Suppressor macrophage treated with lipopolysaccharide for 1 hour (primary cell): ENCODE measurements around the gene TMEM14A.
A peak's percentile ranks its signal among the peaks of the same experiment; 100 is the strongest.
"Not testable (repeated sequence)": the region's sequence is repeated elsewhere in the genome, so short reads cannot be mapped to it uniquely, and the experiment has no call there.

Experiments
- DNase-seq, 3 donors: peaks; one replicate each; pipeline ENCODE4 v3.0.0-alpha.2; 2020 to 2022

TMEM14A gene, protein sequence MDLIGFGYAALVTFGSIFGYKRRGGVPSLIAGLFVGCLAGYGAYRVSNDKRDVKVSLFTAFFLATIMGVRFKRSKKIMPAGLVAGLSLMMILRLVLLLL

DNA sequence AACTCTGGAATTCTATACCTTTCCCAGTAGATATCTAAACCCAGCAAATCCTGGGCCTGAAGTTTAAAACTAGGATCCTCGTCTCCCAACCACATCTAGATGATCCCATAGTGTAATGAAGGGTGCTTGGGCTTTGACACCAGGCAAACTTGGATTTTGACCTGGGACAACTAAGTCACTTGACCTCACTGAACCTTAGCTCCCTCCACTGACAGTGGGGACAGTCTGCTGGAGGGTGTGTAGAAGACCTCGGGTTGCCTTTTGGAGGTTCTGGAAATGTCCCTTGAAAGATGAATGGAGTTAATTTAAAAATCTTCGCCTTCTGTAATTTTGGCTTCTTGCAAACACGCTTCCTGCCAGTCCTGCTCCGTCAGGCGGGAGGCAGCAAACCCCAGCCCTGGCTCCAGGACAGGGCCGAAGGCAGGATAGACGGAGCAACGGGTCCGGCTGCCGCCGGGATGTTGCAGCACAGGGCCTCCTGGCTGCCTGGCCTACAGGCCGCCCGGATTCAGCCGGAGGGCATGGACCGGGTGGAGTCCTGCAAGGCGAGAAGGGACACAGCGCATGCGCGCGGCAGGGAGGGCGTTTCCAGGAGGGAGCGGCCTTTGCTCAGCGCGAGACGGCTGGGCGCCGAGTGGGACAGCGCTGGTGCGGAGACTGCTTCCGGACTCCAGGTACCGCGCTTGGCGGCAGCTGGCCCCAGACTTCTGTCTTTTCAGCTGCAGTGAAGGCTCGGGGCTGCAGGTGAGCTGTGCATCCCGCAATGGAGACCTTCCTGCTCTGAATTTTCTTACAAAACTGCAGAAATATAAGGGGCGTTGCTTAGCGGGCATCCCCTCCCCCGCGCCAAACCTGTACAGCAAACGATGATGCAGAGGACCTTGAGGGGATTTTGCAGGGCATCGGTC, at the start of gene TMEM14A:
Gene TMEM14A, plus strand, starts transcription at position 612 of the 908 bp plus-strand sequence. CDS start 5,990 bp downstream, outside the sequence.
- peak; percentile 89 to 95 (median 92) for DNase-seq

DNA sequence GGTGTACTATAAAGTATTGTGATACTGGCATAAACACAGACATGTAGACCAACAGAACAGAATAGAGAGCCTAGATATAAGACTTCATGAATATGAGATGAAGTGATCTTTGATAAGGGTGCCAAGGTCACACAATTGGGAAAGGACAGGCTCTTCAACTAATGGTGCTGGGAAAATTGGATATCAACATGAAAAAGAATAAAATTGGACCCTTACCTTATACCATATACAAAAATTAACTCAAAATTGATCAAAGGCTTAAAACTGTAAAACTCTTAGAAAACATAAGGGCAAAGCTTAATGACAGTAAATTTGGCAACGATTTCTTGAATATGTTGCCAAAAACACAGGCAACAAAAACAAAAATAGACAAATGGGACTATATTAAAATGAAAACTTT, 49.3 kb upstream of the TMEM14A start:
- DNase-seq, result no peak

DNA sequence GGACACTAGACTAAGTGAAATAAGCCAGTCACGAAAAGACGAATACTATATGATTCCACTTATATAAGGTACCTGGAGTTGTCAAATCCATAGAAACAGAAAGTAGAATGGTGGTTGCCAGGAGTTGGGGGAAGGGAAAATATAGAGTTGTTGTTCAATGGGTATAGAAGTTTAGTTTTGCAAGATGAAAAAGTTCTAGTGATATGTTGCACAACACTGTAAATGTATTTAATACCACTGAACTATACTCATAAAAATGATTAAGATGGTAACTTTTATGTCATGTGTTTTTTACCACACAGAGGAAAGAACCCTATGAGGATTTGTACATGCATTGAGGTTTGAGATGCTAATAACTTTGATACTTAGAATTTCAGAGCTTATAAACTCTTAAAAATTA, 48.1 kb upstream of the TMEM14A start:
- no peak for DNase-seq

DNA sequence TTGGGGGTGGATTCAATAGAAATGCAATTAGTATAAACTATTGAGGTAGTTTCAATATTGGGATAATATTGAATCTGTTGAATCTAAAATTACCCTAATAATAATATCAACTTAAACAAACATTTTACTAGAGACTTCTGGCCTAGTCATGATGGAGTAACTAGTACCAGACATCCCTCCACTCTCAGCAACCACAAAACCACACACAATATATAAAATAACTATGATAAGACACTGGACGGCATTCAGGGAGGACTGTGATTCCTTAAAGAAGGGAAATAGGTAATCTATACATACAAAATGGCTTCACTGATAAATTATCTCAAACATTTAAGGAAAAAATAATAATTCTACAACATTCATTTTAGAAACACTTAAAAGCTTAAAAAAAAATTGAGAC, 38.9 kb upstream of the TMEM14A start:
- DNase-seq, result no peak

DNA sequence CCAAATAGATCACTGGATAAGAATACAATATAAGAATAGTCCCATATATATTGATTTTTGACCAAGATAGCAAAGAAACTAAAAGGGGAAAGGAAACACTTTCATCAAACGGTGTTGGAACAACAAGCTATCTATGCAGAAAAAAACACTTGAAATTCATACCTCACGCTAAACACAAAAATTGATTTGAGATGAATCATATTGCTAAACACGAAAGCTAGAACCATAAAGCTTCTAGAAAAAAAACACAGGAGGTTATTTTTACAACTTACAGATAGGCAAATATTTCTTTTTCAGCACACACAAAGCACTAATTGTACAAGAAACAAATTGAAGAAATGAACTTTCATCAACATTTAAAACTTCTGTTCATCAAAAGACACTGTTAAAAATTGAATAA, 36.7 kb upstream of the TMEM14A start:
- DNase-seq, result no peak

DNA sequence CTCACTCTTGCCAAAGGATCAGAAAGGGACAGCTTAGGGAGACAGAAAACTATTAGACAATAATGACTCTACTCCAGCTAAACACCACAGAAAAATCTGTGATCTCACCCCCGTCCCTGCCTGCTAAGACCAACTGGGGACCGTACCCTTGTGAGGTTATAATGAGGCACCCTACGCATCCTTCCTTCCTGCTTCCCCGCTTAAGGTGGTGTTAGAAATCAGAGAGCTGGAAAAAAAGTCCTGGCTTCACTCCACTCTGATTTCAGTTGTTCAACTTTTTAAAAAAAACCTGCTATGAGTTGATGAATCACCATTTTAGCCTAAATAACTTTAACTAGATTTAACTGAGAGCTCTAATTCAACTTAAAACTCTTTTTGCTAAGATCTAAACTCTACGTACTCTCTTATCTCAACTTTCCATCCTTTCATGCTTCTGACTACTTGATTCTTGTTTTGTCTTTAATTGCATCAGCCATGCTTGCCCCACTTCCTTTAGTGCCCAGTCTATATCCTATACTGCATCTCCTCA, 35.8 kb upstream of the TMEM14A start:
- DNase-seq, result no peak

DNA sequence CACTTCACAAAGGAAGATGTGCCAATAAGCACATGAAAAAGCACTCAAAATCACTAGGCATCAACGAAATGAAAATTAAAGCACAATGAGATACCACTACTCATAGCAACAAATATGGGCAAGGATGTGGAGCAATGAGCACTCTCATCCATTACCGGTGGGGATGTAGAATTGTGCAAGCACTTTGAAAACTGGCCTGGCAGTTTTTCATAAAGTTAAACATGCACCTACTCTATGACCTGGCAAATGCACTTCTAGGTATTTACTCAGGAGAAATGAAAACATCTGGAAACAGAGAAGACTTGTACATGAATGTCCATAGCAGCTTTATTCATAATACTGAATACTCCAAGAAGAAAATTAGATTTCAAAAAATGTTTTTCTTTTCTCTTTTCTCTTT, 34.1 kb upstream of the TMEM14A start:
- DNase-seq, result no peak

DNA sequence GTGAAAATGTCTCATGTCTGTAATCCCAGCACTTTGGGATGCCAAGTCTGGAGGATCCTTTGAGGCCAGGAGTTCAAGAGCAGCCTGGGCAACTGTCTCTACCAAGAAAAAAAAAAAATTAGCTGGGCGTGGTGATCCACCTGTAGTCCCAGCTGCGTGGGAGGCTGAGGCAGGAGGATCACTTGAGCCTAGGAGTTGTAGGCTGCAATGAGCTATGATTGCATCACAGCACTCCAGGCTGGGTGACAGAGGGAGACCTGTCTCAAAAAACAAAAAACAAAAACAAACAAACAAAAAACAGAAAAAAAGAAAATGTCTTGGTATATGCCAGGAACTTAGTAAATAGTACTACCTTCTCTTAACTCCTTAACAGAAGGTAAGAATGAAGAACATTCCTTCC, 31.4 kb upstream of the TMEM14A start:
- no peak for DNase-seq

DNA sequence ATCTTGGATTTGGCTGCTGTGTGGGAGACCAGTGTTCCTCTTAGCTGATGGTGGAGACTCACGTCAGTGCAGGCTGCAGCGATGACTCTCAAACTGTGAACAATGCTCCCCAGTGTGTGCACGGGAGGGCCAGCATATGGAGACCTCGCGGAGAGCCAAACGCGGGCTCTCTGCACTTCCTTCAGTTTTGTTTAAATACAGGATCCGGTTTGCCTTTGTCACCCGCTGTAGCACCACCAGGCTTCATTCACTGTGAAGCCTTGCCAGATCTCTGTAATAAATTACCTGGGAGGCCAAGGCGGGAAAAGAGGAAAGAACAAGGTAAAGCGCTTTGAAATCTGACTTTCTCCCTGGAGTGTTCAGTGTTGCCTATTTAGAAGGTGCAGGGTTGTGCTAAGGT, 30.7 kb upstream of the TMEM14A start:
- peak; percentile 24 to 54 (median 48) for DNase-seq

DNA sequence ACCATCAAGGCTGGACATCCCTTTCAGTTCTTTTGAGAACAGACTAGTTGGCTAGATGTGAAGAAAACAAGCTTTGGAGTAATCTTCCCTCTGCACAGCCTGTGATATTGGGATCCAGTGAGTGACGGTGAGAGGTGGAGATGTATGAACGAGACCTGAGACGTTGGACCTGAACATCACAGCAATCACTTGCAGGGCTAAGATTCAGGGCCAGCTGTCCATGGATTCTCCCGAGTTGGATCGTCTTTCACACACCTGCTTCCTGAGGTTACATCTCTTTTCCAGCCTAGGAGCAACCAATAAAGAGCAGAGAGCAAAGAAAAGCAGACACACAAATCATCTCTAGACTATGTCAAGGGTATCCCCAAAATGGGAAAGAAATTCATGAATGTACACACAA, 30.0 kb upstream of the TMEM14A start:
- no peak for DNase-seq

DNA sequence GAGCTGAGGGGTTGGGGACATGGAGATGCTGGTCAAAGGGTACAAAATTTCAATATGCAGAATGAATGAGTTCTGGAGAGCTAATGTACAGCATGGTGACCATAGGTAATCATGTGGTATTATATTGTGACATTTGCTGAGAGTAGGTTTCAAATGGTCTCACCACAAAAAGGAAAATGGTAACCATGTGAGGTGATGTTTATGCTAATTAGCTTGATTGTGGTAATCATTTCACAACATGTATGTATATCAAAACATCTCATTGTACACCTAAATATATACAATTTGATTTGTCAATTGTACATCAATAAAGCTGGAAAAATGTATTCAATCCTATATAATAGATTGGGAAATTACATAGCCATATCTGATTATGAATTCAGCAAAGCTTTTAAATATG, 29.5 kb upstream of the TMEM14A start:
- peak in 1 of 3 donors; percentile 33 for DNase-seq

DNA sequence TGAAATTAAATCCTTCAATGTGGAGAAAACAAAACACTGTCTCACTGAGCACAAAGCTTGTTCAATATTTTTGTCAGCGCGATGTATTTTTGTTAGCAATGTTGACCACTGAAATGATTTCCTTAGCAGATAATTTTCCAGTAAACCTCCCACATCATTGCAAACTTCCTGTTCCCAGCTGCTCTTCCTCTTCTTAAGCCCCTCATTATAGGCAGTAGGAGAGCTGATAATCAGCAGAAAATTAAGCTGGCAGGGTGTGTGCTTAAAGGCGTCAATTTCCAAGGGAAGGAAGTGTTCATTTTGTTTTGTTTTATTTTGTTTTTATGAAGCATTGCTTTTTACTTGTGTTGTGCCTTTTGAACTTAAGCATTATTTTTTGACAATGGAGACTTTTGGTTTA, 29.1 kb upstream of the TMEM14A start:
- peak; percentile 46 to 73 (median 60) for DNase-seq

DNA sequence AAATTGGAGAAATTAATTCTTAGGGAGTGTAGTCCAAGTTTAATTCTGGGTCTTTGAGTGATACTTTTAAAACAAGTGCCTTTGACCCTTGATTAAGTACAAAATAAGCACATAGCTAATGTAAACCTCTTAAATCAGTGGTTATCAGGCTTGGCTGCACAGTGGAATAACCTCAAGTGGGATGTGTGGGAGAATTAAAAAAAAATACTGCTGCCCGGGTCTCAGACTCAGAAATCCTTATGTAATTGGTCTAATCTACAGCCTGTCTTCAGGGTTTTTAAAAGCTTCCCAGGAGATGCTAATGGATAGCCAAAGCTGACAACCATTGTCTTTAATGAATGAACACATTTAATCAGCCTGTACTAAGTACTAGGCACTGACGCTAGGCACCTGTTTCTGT, 28.5 kb upstream of the TMEM14A start:
- DNase-seq, result no peak

DNA sequence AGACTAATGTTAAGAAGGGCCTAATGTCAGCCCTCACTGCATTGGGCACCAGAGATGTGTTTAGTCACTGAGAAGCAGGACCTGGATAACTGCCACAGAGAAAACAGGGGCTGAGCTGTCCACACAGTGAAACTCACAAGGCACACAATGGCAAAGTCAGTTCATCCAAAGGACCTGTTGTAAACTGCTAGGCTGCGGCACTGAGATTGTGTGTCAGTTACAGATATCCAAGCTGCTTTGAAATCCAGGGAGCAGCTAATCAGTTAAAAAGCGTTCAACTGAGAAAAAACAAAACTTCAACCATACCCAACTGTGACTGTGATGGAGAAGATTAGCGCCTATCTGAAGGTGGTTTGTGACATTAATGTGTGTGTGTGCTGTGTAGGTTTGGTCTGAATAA, 27.8 kb upstream of the TMEM14A start:
- no peak for DNase-seq

DNA sequence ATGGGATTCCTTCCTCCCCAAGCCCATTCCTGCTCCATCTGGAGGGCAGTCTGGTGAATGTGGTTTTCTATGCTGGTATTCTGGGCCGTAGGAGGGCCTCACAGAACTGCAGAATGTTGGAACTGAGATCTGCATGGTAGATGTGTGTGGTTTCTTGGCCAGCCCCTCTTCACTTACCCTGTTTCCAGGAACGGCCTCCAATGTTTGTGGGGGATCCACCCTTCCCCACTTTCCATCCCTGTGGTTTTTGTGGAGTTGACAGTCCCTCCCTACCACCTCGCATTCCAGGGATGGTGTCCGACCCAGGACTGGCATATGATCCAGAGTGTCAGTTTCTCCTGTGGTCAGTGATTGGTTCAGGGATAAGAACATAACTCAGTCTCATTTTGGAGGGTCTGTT, 26.7 kb upstream of the TMEM14A start:
- no peak for DNase-seq

DNA sequence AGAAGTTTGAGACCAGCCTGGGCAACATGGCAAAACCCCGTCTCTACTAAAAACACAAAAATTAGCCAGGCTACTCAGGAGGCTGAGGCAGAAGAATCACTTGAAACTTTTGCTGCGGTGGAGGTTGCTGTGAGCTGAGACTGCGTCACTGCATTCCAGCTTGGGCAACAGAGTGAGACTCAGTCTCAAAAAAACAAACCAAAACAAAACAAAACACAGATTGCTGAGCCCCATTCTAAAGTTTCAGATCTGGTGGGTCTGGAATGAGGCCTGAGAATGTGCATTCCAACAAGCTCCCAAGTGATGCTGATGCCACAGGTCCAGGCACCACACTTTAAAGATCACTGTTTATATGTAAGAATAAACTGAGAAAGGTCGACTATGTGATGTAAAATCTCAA, 24.9 kb upstream of the TMEM14A start:
- DNase-seq, result no peak

DNA sequence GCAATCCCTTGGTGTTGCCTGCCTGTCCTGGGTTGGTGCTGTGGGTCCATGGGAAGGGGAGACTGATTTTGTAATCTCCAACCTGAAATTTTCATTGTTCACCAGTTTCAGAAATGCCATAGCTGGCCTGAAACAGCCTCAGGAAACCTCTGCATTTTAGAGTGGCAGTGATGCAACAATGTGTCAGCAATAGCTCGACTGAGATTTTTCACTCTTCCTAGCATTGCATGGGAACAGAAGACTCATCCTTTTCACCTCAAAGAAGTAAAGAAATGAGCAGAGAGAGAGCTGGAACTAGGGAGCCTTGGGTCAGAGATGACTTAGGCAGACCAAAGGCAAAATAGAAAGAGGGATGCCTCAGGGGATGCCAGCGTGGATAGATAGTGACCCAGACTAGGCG, 23.7 kb upstream of the TMEM14A start:
- DNase-seq, result peak in 1 of 3 donors; percentile 31

DNA sequence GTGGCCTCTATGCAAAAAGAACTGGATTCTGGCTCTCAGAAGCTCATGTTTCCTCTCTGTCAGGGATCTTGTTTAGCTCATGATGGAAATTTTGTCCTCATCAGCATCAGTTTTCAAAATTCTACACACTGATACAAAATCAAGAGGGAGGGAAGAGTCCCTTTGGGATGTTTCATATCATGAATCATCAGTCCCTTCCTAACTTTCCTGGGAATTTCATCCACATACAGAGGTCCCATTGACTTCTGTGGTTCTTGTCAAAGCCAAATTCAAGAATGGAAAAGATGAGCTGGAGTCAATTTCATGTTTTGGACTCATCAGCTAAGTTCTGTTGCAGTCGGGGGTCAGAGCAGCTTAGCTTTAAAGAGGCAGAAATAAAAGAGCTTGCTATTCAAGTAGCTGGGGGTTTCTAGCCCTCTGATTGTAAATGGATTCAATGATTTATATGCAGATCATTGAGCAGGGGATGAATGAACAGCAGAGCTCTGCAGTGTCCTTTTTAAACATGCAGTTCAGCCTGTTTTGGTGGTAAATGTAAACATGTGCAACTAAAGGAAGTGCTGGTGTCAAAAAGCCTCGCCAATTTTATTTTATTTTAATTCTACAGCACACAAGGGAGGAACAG, 21.3 kb upstream of the TMEM14A start:
- no peak for DNase-seq

DNA sequence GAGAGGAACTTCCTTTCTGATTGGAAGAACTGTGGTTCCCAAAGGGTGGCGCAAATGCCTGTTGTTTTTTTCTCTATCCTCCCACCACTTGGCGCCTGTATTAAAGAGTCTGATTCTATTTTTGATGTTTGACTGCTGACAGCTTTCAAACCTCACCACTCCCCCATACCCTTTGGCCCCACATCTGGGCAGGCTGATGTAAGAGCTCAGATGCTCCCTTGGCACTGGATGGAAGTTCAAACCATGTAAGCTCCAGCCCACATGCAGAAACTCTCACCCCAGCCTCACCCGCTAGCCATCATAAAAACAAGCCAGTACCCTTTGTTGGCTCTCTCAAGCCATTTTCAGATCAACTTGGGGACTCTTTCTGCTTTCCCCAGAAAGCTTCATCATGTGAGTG, 20.0 kb upstream of the TMEM14A start:
- peak; percentile 25 to 43 (median 26) for DNase-seq

DNA sequence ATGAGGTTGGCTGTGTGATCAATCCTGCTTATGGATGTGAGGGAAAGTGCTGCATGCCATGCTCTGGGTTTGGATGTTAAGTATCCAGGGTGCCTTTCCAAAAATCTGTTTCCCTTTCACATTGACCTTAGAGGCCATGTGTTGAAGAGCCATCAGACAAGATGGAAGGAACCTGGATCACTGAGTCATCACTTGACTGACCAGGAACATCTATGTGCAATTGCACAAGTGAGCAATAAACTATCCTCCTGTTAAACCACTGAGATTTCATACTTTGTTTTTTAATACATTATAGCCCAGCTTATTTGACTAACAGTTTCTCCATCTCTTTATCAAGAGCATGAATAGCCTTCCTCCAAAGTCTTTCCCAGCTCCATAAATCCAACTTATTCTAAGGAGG, 17.8 kb upstream of the TMEM14A start:
- no peak for DNase-seq

DNA sequence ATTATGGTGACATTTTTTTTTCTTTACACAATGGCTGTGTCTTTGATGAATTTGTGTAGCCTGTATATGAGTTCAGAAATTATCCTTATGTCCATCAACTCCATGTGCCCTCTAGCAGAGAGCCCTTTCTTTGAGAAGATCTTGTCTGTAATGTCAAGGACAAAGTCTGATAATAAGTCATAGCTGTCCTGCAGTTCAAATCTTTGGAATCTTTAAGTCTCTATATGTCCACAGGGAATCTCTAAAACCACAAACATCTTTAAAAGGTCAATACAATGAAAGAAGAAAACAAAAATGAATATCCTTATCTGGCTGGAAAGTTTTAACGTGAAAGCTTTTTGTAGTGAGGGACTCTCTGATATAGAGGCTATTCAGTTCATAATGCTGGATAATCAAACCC, 16.9 kb upstream of the TMEM14A start:
- no peak for DNase-seq

DNA sequence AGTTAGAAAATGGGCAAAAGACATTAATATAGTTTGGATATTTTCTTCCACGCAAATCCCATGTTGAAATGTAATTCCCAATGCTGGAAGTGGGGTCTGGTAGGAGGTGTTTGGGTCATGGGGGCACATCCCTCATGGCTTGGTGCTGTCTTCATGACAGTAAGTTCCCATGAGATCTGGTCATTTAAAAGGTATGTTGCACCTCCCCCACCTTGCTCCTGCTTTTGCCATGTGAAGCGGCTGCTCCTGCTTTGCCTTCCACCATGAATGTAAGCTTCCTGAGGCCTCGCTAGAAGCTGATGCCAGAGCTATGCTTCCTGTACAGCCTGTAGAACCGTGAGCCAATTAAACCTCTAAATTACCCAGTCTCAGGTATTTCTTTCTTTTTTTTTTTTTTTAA, 16.3 kb upstream of the TMEM14A start:
- DNase-seq, result no peak

DNA sequence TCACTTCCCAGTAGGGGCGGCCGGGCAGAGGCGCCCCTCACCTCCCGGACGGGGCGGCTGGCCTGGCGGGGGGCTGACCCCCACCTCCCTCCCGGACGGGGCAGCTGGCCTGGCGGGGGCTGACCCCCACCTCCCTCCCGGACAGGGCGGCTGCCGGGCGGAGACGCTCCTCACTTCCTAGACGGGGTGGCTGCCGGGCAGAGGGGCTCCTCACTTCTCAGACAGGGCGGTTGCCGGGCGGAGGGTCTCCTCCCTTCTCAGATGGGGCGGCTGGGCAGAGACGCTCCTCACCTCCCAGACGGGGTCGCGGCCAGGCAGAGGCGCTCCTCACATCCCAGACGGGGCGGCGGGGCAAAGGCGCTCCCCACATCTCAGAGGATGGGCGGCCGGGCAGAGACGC, 15.0 kb upstream of the TMEM14A start:
- not testable (repeated sequence) for DNase-seq

DNA sequence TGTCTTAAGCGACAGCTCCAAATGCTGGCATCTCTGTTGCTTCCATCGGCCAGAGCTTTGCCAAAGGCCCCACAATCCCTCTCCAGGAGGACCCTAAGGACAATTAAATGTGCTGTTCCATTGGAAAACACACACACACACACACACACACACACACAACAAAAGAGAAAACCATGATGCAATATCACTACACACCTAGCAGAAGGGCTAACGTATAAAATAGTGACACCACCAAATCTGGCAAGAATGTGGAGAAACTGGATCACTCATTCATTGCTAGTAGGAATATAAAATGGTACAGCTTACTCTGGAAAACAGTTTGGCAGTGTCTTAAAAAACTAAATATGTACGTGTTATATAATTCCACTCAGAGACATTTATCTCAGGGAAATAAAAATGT, 13.0 kb upstream of the TMEM14A start:
- DNase-seq, result no peak
